Middle frontal gyrus (tissue), 1 donor: ENCODE measurements around the gene CMSS1.
"Not testable (repeated sequence)": the region's sequence is repeated elsewhere in the genome, so short reads cannot be mapped to it uniquely, and the experiment has no call there.

Experiments used
- DNase-seq: peaks from one replicate; pipeline ENCODE4 v3.0.0-alpha.2; 2015; ENCODE audit warnings: low spot score; ENCODE audit errors: extremely low spot score

CMSS1 gene

GRCh38 chr3:100051513-100051912 is 233.9 kb downstream of the CMSS1 start:
- DNase-seq: not testable (repeated sequence)

- DNase-seq: no peak
These were observed 236.4 kb downstream of the CMSS1 start for GRCh38 chr3:100053951-100054620.

- no peak for DNase-seq
These were observed 240.3 kb downstream of the CMSS1 start for GRCh38 chr3:100057716-100058575.

- no peak for DNase-seq
These were observed 241.8 kb downstream of the CMSS1 start for GRCh38 chr3:100059472-100059871.

GRCh38 chr3:100060685-100061484 is 243.2 kb downstream of the CMSS1 start:
- DNase-seq: no peak

- DNase-seq: no peak
These were observed 245.0 kb downstream of the CMSS1 start for GRCh38 chr3:100062665-100063064.

- no peak for DNase-seq
These were observed 246.3 kb downstream of the CMSS1 start for GRCh38 chr3:100063929-100064461.

GRCh38 chr3:100067589-100067988 is 249.9 kb downstream of the CMSS1 start:
- DNase-seq: no peak

- no peak for DNase-seq
These were observed 251.2 kb downstream of the CMSS1 start for GRCh38 chr3:100068826-100069225.

- no peak for DNase-seq
These were observed 251.8 kb downstream of the CMSS1 start for GRCh38 chr3:100069472-100069871.

- no peak for DNase-seq
These were observed 254.8 kb downstream of the CMSS1 start for GRCh38 chr3:100072326-100073048.

GRCh38 chr3:100073049-100073713 is 255.5 kb downstream of the CMSS1 start:
- DNase-seq: no peak

- no peak for DNase-seq
These were observed 256.1 kb downstream of the CMSS1 start for GRCh38 chr3:100073714-100074307.

GRCh38 chr3:100075196-100075595 is 257.5 kb downstream of the CMSS1 start:
- no peak for DNase-seq

GRCh38 chr3:100075851-100076730 is 258.4 kb downstream of the CMSS1 start:
- no peak for DNase-seq

- DNase-seq: no peak
These were observed 259.3 kb downstream of the CMSS1 start for GRCh38 chr3:100076731-100077529.

- DNase-seq: no peak
These were observed 261.7 kb downstream of the CMSS1 start for GRCh38 chr3:100079328-100079727.

- DNase-seq: no peak
These were observed 262.9 kb downstream of the CMSS1 start for GRCh38 chr3:100080573-100080972.
